H1 (cell line): ENCODE measurements around the gene APBB3. TPM values are rescaled to one million over a fixed set of nuclear protein-coding genes. Genes with fewer than 3 reads are reported as not detected.
A peak's percentile ranks its signal among the peaks of the same experiment; 100 is the strongest.

Experiments
- BACH1 ChIP-seq: IDR thresholded peaks from 2 replicates; pipeline ENCODE4 v1.6.1; 2012; ENCODE audit warnings: low read length, improper control_type of control experiment
- CTBP2 ChIP-seq: IDR thresholded peaks from 2 replicates; pipeline ENCODE4 v1.7.0; 2011; ENCODE audit warnings: borderline replicate concordance, mild to moderate bottlenecking, moderate library complexity, mixed read lengths, low read length; ENCODE audit not compliant: insufficient read depth, insufficient read length
- KDM1A ChIP-seq: fragments of 200-600, 300-600 bp; sonication (generic); IDR thresholded peaks from 2 replicates; pipeline ENCODE4 v1.7.1; 2016; ENCODE audit warnings: mild to moderate bottlenecking, low read length, borderline replicate concordance
- MAX ChIP-seq: IDR thresholded peaks from 2 replicates; pipeline ENCODE4 v1.6.1; 2012; ENCODE audit warnings: inconsistent platforms
- RXRA ChIP-seq: IDR thresholded peaks from 2 replicates; pipeline ENCODE4 v1.6.1; 2011; ENCODE audit warnings: low read depth, mild to moderate bottlenecking, low read length, moderate library complexity; ENCODE audit not compliant: insufficient read depth
- SIRT6 ChIP-seq: IDR thresholded peaks from one replicate; pipeline ENCODE4 v1.7.1; 2012; ENCODE audit warnings: low read length, inconsistent platforms
- TCF12 ChIP-seq: IDR thresholded peaks from 2 replicates; pipeline ENCODE4 v1.6.1; 2011; ENCODE audit warnings: low read depth, mild to moderate bottlenecking, low read length
- USF2 ChIP-seq: IDR thresholded peaks from 2 replicates; pipeline ENCODE4 v1.6.1; 2011; ENCODE audit warnings: low read length, improper control_type of control experiment
- polyA plus RNA-seq, 7 experiments: library from polyadenylated mRNA; depleted of rRNA in 3 of 7; stranded (reverse) in 5 of 7; unstranded in 2 of 7; fragments of >200 nt in 5 of 7; fragments of 200-250 nt in 2 of 7; gene quantifications; 1 replicate in 5 of 7; 2 replicates in 1 of 7; 4 replicates in 1 of 7; pipeline versions ENCODE4 v1.2.1 to v1.2.3, GENCODE V29; 2011 to 2013; ENCODE audit warnings: missing spikeins in 2 of 7, mixed read lengths in 2 of 7
- total RNA-seq: library from RNA; stranded (reverse); fragmentation: NEBNext Ultra II Directional; extraction: Animal tissue kit (Norgen Biotek cat#: 25700); gene quantifications from 2 replicates; pipeline ENCODE4 v1.2.1, GENCODE V29; 2021
- TF ChIP-seq, protein P1 (sequence below): fragments of 300-600 bp; sonication (generic); IDR thresholded peaks from 2 replicates; pipeline ENCODE4 v1.7.1; 2012; ENCODE audit warnings: low read length, moderate library complexity, mild to moderate bottlenecking, inconsistent platforms; ENCODE audit not compliant: insufficient replicate concordance

APBB3 gene
- total and polyA plus RNA-seq, 2 of the 8 experiments (the other 6 are each of a cell fraction or from before 2014, with no cell fraction given): 16.0 to 21.9 TPM

GRCh38 chr5:140547508-140548299, 16.7 kb downstream of the APBB3 start, which contains the start of gene EIF4EBP3 (continued):
- TF ChIP-seq USF2: peak; percentile 82
- TF ChIP-seq BACH1: no peak
- TF ChIP-seq KDM1A: no peak
- no peak for TF ChIP-seq SIRT6
- TF ChIP-seq RXRA: no peak
- no peak for TF ChIP-seq TCF12
- TF ChIP-seq MAX: peak; percentile 99
- TF ChIP-seq CTBP2: no peak
- TF ChIP-seq, protein P1, sequence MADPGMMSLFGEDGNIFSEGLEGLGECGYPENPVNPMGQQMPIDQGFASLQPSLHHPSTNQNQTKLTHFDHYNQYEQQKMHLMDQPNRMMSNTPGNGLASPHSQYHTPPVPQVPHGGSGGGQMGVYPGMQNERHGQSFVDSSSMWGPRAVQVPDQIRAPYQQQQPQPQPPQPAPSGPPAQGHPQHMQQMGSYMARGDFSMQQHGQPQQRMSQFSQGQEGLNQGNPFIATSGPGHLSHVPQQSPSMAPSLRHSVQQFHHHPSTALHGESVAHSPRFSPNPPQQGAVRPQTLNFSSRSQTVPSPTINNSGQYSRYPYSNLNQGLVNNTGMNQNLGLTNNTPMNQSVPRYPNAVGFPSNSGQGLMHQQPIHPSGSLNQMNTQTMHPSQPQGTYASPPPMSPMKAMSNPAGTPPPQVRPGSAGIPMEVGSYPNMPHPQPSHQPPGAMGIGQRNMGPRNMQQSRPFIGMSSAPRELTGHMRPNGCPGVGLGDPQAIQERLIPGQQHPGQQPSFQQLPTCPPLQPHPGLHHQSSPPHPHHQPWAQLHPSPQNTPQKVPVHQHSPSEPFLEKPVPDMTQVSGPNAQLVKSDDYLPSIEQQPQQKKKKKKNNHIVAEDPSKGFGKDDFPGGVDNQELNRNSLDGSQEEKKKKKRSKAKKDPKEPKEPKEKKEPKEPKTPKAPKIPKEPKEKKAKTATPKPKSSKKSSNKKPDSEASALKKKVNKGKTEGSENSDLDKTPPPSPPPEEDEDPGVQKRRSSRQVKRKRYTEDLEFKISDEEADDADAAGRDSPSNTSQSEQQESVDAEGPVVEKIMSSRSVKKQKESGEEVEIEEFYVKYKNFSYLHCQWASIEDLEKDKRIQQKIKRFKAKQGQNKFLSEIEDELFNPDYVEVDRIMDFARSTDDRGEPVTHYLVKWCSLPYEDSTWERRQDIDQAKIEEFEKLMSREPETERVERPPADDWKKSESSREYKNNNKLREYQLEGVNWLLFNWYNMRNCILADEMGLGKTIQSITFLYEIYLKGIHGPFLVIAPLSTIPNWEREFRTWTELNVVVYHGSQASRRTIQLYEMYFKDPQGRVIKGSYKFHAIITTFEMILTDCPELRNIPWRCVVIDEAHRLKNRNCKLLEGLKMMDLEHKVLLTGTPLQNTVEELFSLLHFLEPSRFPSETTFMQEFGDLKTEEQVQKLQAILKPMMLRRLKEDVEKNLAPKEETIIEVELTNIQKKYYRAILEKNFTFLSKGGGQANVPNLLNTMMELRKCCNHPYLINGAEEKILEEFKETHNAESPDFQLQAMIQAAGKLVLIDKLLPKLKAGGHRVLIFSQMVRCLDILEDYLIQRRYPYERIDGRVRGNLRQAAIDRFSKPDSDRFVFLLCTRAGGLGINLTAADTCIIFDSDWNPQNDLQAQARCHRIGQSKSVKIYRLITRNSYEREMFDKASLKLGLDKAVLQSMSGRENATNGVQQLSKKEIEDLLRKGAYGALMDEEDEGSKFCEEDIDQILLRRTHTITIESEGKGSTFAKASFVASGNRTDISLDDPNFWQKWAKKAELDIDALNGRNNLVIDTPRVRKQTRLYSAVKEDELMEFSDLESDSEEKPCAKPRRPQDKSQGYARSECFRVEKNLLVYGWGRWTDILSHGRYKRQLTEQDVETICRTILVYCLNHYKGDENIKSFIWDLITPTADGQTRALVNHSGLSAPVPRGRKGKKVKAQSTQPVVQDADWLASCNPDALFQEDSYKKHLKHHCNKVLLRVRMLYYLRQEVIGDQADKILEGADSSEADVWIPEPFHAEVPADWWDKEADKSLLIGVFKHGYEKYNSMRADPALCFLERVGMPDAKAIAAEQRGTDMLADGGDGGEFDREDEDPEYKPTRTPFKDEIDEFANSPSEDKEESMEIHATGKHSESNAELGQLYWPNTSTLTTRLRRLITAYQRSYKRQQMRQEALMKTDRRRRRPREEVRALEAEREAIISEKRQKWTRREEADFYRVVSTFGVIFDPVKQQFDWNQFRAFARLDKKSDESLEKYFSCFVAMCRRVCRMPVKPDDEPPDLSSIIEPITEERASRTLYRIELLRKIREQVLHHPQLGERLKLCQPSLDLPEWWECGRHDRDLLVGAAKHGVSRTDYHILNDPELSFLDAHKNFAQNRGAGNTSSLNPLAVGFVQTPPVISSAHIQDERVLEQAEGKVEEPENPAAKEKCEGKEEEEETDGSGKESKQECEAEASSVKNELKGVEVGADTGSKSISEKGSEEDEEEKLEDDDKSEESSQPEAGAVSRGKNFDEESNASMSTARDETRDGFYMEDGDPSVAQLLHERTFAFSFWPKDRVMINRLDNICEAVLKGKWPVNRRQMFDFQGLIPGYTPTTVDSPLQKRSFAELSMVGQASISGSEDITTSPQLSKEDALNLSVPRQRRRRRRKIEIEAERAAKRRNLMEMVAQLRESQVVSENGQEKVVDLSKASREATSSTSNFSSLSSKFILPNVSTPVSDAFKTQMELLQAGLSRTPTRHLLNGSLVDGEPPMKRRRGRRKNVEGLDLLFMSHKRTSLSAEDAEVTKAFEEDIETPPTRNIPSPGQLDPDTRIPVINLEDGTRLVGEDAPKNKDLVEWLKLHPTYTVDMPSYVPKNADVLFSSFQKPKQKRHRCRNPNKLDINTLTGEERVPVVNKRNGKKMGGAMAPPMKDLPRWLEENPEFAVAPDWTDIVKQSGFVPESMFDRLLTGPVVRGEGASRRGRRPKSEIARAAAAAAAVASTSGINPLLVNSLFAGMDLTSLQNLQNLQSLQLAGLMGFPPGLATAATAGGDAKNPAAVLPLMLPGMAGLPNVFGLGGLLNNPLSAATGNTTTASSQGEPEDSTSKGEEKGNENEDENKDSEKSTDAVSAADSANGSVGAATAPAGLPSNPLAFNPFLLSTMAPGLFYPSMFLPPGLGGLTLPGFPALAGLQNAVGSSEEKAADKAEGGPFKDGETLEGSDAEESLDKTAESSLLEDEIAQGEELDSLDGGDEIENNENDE: no peak
